GM19455 (cell line): ENCODE results near the gene UGT2A2.

Experiments
- ATAC-seq: cut with Tn5 transposase; IDR thresholded peaks from one replicate; pipeline ENCODE4 v1.9.1; 2021; ENCODE audit not compliant: unreplicated experiment

UGT2A2 gene

GRCh38 chr4:69577245-69577644 is 62.2 kb downstream of the UGT2A2 start:
- ATAC-seq: no peak

- ATAC-seq: no peak
These were observed 63.1 kb downstream of the UGT2A2 start for GRCh38 chr4:69576251-69576877.

- ATAC-seq: no peak
These were observed 70.7 kb downstream of the UGT2A2 start for GRCh38 chr4:69568787-69569186.

- ATAC-seq: no peak
These were observed 76.0 kb downstream of the UGT2A2 start for GRCh38 chr4:69563424-69563823.

GRCh38 chr4:69549651-69550050 is 89.8 kb downstream of the UGT2A2 start:
- ATAC-seq: no peak

GRCh38 chr4:69546134-69546765 is 93.2 kb downstream of the UGT2A2 start:
- ATAC-seq: no peak
